Activated T-cell treated with anti-CD3 and anti-CD28 coated beads, Interleukin-2, amount 50 U/mL, for 72 hours (primary cell): ENCODE data around the gene KRT7. TPM values are rescaled to one million over a fixed set of nuclear protein-coding genes. Genes with fewer than 3 reads are reported as not detected.
"Not testable (repeated sequence)": the region's sequence is repeated elsewhere in the genome, so short reads cannot be mapped to it uniquely, and the experiment has no call there.

Experiments used
- ATAC-seq, 2 donors: fragments of 150-1000 bp; cut with Tn5 transposase; replicated peaks in 1 of 2; 2 replicates each; pipeline ENCODE4 v1.10.0; 2021; ENCODE audit warnings: moderate library complexity in 2 of 2, mild to moderate bottlenecking in 1 of 2
- DNase-seq, 2 donors: peaks; one replicate each; pipeline ENCODE4 v3.0.0; 2021 to 2022; ENCODE audit warnings: mixed read lengths in 1 of 2
- H3K27ac Mint-ChIP-seq: one replicate; pipeline ENCODE4 v1.8.0; 2022; ENCODE audit warnings: mild to moderate bottlenecking, moderate library complexity, mixed read lengths
- H3K27me3 Mint-ChIP-seq: one replicate; pipeline ENCODE4 v1.8.0; 2022; ENCODE audit warnings: low read depth, mixed read lengths
- H3K36me3 Mint-ChIP-seq, 2 donors: one replicate each; pipeline ENCODE4 v1.8.0; 2022; ENCODE audit warnings: mixed read lengths in 2 of 2, mild to moderate bottlenecking in 1 of 2; ENCODE audit not compliant: insufficient read depth in 2 of 2
- H3K4me1 Mint-ChIP-seq: one replicate; pipeline ENCODE4 v1.8.0; 2022; ENCODE audit warnings: low read depth, mixed read lengths
- H3K4me3 Mint-ChIP-seq, 2 donors: one replicate each; pipeline ENCODE4 v1.8.0; 2022; ENCODE audit warnings: mild to moderate bottlenecking in 2 of 2, mixed read lengths in 2 of 2, moderate library complexity in 2 of 2
- H3K9me3 Mint-ChIP-seq, 2 donors: one replicate each; pipeline ENCODE4 v1.8.0; 2022; ENCODE audit warnings: mixed read lengths in 2 of 2
- total RNA-seq, 2 donors: library from RNA; stranded (reverse); gene quantifications; one replicate each; pipeline ENCODE4 v1.2.3, GENCODE V29; 2022

Gene KRT7
- total RNA-seq, 2 donors from 2014 or later: 23.1 to 25.4 TPM

DNA sequence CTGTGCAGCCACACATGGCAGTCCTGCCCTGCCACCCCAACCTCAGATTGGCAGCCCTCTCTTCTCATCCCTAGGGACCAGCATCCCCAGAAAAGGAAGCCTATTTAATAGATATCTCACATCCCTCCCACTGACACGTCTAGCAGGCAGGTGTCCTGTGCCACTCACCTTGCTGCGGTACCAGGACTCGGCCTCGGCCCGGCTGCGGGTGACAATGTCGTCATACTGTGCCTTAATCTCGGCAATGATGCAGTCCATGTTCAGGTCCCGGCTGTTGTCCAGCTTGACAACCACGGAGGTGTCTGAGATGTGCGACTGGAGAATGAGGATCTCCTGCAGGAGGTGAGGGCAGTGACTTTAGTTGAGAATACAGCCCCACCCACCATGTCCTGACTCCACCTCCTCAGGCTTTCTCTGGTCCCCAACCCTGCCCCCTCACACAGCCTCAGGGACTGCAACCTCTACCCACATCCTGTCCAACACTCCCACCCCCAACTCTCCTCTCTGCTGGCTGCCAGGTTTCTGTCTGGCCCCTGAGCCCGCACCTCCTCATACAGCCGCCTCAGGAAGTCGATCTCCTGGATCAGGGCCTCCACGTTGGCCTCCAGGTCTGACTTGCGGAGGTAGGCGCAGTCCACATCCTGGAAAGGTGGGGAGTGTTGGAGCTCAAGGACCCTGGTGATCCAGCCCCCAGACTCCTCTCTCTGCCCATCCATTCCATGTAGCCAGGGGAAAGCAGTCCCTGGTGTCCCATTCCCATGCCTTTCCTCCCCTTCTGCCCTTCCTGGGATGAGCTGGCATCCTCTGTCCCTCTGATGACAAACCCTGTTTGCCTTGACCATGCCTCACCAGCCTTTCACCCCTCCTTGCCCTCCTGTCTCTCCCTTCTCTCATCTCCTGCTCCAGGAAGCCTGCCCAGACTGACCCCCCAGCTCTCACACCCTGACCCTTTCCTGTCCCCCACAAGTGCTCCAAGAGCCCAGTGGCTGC lies 55.1 kb downstream of the KRT7 start:
- H3K4me1 Mint-ChIP-seq, DNase-seq, H3K4me3 Mint-ChIP-seq, H3K9me3 Mint-ChIP-seq, H3K36me3 Mint-ChIP-seq, H3K27ac Mint-ChIP-seq: not testable (repeated sequence)
- peaks cover 14% of the 10 kb centered on the region for H3K27me3 Mint-ChIP-seq
- peak; percentile 62 for ATAC-seq

DNA sequence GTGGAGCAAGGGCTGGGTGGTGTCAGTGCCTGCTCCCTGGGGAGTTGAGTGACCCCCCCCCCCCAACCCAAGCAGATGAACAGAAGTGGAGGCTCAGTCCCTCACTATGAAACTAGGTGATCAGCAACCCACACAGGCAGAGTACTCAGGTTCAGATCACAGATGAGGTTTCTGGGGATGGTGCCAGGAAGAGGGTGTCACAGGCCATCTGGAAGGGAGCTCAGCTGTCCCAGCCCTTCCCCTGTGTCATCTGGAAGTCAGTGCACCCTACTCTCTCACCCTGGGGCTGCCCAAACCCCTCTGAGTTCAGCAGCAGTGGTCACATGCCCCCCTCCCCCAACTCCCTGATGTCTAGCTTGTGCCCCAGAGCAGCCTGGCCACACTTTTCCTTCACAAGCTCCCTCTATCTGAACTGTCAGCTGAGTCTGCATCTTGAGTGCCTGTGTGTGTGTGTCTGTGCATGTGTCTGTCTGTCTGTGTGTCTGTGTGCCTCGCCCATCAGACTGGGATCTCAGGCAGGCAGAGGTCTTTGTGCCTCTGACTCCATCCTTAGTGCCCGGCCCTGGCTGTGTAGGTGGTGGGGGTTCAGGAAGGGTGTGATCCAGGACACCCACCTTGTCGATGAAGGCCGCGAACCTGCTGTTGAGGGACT lies 57.6 kb downstream of the KRT7 start:
- H3K9me3 Mint-ChIP-seq, ATAC-seq, H3K36me3 Mint-ChIP-seq, H3K4me3 Mint-ChIP-seq, DNase-seq, H3K27ac Mint-ChIP-seq, H3K4me1 Mint-ChIP-seq: not testable (repeated sequence)
- peaks cover 19% of the 10 kb centered on the region for H3K27me3 Mint-ChIP-seq

DNA sequence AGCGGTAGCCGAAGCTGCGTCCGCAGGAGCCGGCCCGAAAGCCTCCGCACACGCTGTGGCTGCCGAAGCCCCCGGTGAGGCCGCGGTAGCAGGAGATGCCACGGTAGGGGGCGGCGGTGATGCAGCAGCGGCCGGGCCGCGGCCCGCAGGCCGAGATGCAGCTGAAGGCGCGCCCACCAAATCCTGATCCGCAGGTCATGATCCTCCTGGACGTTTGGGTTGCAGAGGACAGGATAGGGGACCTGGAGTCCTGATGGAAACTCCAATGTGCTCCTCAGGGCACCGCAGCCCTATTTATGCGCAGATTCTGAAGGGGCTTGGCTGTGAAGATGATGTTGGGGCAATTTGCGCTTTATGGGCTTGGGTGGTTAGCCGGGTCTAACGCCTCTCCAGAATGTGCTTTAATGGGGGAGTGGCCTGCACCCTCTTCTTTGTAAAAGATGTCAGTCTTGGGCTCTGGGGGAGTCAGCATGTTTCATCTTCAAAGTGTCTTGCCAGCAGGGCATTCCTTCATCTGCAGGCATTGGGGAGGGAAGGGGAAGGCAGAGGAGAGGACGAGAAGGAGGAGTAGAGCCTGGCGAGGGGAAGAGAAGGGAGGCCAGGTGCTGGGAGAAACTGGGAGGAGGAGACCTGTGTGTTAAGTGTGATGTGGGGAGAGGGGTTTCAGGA lies 58.4 kb downstream of the KRT7 start, which contains the start of gene KRT81:
Gene KRT81, minus strand, starts transcription at position 268 of the 669 bp plus-strand sequence. Its CDS starts 69 bp downstream, at position 199.
- H3K27me3 Mint-ChIP-seq: peaks cover 19% of the 10 kb centered on the region
- ATAC-seq (no peak), DNase-seq (no peak)
- H3K4me1 Mint-ChIP-seq: peaks cover 9% of the 10 kb centered on the region
- no peak within 1 kb of the TSS for H3K4me3 Mint-ChIP-seq
- no peaks in the 10 kb centered on the region for H3K36me3 Mint-ChIP-seq
- no peaks in the 10 kb centered on the region for H3K9me3 Mint-ChIP-seq
- no peak within 1 kb of the TSS for H3K27ac Mint-ChIP-seq

DNA sequence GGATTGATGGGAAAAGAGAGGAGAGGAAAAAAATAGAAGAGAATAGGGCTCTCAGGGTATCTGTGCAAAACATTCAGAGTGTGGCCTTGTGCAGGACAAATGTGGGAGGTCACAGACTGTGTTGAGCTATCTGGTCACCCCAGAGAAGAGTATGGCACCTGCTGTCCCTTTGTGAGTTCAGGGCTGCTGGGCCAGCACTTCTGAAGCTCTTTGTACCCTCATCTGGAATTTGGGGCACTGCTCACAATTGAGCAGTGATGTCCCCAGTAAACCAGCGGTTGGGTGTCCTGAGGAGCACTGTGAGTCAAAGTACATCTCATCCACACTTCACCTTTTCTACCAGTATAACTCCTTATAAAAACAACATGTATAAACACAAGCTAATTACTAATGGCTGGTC lies 60.9 kb downstream of the KRT7 start:
- no peak overlapping the region for H3K27ac Mint-ChIP-seq
- DNase-seq (no peak), ATAC-seq (no peak)
- peaks cover 22% of the 10 kb centered on the region for H3K27me3 Mint-ChIP-seq
- no peaks in the 10 kb centered on the region for H3K36me3 Mint-ChIP-seq
- H3K4me1 Mint-ChIP-seq: no peaks in the 10 kb centered on the region
- no peaks in the 10 kb centered on the region for H3K9me3 Mint-ChIP-seq
- no peak overlapping the region for H3K4me3 Mint-ChIP-seq

DNA sequence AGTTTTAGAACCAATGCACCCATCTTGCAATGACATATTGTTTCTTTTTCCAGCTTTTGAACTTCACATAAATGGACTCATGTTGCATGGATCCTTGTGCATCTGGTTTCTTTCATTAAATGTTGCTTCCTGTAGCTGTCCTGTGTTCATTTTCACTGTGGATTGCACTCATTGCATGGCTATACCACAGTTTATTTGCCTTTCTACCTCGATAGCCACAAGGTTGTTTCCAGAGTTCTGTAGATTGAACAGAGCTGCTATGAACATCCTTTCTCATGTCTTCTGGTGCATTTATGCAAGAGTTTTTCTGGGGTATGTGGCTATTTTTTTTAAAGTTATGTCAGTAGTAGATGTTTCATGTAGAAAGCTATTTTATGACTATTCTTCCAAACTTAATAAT lies 61.8 kb downstream of the KRT7 start:
- H3K27me3 Mint-ChIP-seq: peaks cover 30% of the 10 kb centered on the region
- ATAC-seq (no peak), DNase-seq (no peak)
- no peaks in the 10 kb centered on the region for H3K4me1 Mint-ChIP-seq
- no peaks in the 10 kb centered on the region for H3K36me3 Mint-ChIP-seq
- H3K27ac Mint-ChIP-seq: no peak overlapping the region
- H3K9me3 Mint-ChIP-seq: no peaks in the 10 kb centered on the region
- no peak overlapping the region for H3K4me3 Mint-ChIP-seq

DNA sequence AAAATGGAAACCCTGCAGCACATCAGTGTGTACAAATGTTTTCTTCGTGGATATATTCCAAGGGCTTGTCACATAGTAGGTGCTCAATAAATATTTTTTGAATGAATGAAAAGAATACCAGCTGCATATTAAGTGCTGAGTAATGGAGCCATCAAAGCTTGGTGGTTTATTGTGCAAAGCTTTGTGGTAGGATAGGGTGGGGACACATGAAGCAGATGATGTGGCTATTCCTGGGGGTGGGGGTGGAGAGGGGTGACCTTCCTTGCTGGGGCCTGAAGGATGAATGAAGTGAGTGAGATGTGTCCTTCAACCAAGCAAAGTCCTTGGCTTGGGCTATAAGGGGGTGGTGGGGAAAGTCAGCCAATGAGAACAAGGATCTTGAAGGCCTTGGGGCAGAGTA lies 62.6 kb downstream of the KRT7 start:
- H3K9me3 Mint-ChIP-seq: no peaks in the 10 kb centered on the region

DNA sequence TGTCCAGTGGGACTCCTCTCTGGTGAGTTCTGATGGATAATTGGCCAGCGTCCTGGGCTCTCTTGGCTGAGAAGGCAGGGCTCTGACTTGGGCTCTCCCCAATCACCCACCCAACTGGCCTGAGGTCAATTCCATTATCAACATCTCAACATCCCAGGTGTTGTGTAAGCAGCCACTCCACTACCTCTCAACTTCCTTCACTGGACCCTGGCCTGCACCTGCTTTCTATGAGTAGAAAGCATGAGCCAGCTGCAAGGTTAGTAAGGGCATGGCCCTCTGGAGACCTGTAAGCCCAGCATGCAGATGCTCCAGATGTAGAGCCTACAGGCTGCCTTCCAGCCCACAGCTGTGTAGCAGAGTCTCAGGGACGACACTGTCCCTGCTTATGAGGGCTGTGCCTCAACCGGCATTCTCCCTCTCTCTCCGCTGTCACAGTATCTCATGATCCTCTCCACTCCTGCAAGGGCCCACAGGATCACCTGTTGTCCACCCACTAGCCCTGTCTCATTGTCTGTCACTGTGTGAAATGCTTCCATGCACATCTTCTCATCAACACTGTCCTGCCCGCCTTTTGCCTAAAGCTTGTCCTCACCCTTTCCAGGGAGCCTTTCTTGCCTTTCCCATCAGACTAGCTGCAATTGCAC lies 63.7 kb downstream of the KRT7 start:
- H3K9me3 Mint-ChIP-seq: no peaks in the 10 kb centered on the region
- no peaks in the 10 kb centered on the region for H3K4me1 Mint-ChIP-seq
- no peak overlapping the region for H3K4me3 Mint-ChIP-seq
- H3K27me3 Mint-ChIP-seq: peaks cover 32% of the 10 kb centered on the region
- no peaks in the 10 kb centered on the region for H3K36me3 Mint-ChIP-seq
- no peak for DNase-seq
- ATAC-seq: no peak
- H3K27ac Mint-ChIP-seq: no peak overlapping the region

More for the DNA sequence above, 62.6 kb downstream of the KRT7 start:
- ATAC-seq: no peak
- no peak overlapping the region for H3K4me3 Mint-ChIP-seq
- DNase-seq: no peak
- peaks cover 37% of the 10 kb centered on the region for H3K27me3 Mint-ChIP-seq
- H3K27ac Mint-ChIP-seq: no peak overlapping the region
- no peaks in the 10 kb centered on the region for H3K4me1 Mint-ChIP-seq
- no peaks in the 10 kb centered on the region for H3K36me3 Mint-ChIP-seq

Other genes starting within 250 kb of the KRT7 start
- gene TAMALIN, start 226.3 kb upstream of the KRT7 start, total RNA-seq: 10 to 100 TPM; 10.0 to 11.1 TPM
- gene NR4A1, start 181.8 kb upstream of the KRT7 start, total RNA-seq: 100 to 1,000 TPM; 113 to 136 TPM
- gene ATG101, start 163.3 kb upstream of the KRT7 start, total RNA-seq: 10 to 100 TPM; 52.6 to 53.4 TPM
- not detected for gene SMIM41, start 153.5 kb upstream of the KRT7 start, total RNA-seq
- not detected for gene KRT80, start 41.2 kb upstream of the KRT7 start, total RNA-seq
- under 1 TPM; 0.82 to 1.00 TPM for gene KRT86, start 41.4 kb downstream of the KRT7 start, total RNA-seq
- gene KRT81, start 58.3 kb downstream of the KRT7 start, total RNA-seq: not detected
- gene KRT83, start 88.2 kb downstream of the KRT7 start, total RNA-seq: not detected
- gene KRT85, start 134.2 kb downstream of the KRT7 start, total RNA-seq: not detected
- gene KRT84, start 152.4 kb downstream of the KRT7 start, total RNA-seq: not detected
- not detected for gene KRT82, start 173.1 kb downstream of the KRT7 start, total RNA-seq
- gene KRT75, start 201.1 kb downstream of the KRT7 start, total RNA-seq: not detected
- gene KRT6B, start 218.9 kb downstream of the KRT7 start, total RNA-seq: not detected
- gene KRT6C, start 240.6 kb downstream of the KRT7 start, total RNA-seq: not detected